Activated CD4-positive, alpha-beta T cell treated with anti-CD3 and anti-CD28 coated beads, Interleukin-2, amount 50 U/mL, for 16 hours (primary cell): ENCODE data around the gene IMPG2.
"Not testable (repeated sequence)": the region's sequence is repeated elsewhere in the genome, so short reads cannot be mapped to it uniquely, and the experiment has no call there.

Experiments used
- DNase-seq: peaks from one replicate; pipeline ENCODE4 v3.0.0-alpha.2; 2020

IMPG2 gene

GRCh38 chr3:101320475-101320874 lies at the start of gene IMPG2:
TSS of gene IMPG2 (minus strand) at chr3:101320575. CDS start at chr3:101320372, 203 bp downstream.
- DNase-seq: no peak

- no peak for DNase-seq
Observed at GRCh38 chr3:101362406-101362805, 42.0 kb upstream of the IMPG2 start.

DNA sequence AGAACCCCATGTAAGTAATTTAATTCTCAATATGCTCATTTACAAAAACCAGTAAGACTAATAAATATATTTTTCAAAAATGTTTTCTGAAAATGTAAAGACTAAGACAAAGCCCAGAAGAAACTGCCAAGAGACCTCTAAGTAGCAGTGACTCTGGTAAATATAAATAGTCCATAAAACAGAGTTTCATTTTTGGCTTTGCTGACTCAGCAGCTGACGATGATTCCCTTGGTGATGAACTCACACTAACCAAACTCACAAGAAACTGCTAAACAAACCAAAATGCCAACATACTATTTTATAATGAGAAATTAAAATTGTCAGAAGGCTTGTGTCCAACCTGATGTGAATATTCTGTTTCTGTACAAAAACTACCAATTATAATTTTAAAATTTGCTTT lies 31.5 kb upstream of the IMPG2 start:
- no peak for DNase-seq

GRCh38 chr3:101340591-101340990 lies 20.2 kb upstream of the IMPG2 start:
- no peak for DNase-seq

DNA sequence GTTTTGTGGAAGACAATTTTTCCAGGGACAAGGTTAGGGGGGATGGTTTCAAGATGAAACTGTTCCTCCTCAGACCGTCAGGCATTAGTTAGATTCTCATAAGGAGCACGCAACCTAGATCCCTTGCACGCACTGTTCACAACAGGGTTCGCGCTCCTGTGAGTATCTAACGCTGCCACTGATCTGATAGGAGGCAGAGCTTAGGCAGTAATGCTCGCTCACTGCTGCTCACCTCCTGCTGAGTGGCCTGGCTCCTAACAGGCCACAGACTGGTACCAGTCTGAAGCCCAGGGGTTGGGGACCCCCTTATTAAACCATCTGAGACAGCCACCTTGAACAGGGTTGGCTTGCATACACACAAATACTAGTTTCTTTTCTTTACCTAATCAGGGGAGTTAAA lies 13.5 kb upstream of the IMPG2 start:
- DNase-seq: no peak

- no peak for DNase-seq
Observed at GRCh38 chr3:101329016-101329673, 8.8 kb upstream of the IMPG2 start.

DNA sequence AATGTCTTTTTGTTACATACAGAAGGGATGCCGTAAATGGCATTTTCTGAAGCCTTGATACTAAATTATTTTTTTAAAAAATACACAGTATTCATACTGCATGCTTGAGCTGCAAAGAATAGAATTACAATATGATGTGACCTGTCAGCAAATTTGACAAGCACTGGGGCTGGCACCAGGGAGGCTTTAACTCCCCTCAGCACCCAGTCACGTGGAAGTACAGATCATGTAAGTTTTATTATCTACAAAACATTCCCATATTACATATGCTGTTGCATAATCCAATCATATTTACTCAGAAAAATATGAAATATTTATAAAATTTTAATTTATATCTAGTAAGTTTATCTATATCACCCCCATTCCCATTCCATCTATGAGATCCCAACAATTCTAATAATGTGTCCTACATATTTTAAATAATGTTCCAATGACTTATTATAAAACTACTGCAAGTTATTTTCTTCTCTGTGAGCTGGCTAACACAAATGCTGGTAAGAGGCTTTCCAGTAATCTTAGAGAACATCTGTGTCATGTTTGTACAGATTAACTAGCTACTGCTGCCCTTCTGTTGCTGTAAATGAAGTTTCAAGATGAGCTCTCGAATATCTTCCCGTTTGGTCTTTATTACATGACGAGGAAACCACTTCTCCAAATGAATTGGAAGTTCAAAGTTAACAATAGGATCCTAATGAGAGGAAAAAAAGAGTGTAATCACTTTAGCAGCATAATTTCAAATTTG lies 5.2 kb upstream of the IMPG2 start:
- DNase-seq: no peak

- no peak for DNase-seq
Observed at GRCh38 chr3:101319531-101319930, 844 bp downstream of the IMPG2 start.

- no peak for DNase-seq
Observed at GRCh38 chr3:101312545-101312944, 7.8 kb downstream of the IMPG2 start.

GRCh38 chr3:101311676-101312075 lies 8.7 kb downstream of the IMPG2 start:
- no peak for DNase-seq

DNA sequence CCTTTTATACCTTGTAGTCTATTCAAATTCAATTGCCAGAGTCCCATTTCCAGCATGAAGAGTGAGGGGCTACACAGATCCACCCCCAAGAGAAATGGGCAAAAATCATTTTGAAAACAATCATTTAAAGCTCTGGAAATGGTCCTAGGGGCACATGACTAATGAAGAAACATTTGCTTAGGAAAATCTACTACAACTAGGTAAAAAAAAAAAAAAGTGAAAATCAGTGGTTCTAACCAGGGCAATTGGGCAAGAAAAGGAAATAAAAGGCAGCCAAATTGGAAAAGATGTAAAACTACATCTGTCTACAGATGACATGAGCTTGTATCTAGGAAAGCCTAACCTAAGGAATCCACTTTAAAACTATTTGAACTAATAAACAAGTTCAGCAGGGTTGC lies 9.4 kb downstream of the IMPG2 start:
- no peak for DNase-seq

DNA sequence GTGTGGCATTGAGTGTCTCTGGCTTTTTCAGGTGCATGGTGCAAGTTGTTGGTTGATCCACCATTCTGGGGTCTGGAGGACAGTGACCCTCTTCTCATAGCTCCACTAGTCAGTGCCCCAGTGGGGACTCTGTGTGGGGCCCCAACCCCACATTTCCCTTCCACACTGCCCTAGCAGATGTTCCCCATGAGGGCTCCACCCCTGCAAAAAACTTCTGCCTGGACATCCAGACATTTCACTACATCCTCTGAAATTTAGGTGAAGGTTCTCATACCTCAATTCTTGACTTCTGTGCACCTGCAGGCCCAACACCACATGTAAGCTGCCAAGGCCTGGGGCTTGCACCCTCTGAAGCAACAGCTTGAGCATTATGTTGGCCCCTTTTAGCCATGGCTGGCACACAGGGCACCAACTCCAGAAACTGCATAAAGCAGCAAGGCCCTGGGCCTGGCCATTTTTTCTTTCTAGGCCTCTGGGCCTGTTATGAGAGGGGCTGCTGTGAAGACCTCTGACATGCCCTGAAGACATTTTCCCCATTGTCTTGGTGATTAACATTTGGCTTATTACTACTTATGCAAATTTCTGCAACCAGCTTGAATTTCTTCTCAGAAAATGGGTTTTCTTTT lies 12.1 kb downstream of the IMPG2 start:
- not testable (repeated sequence) for DNase-seq

- no peak for DNase-seq
Observed at GRCh38 chr3:101303836-101304235, 16.5 kb downstream of the IMPG2 start.

DNA sequence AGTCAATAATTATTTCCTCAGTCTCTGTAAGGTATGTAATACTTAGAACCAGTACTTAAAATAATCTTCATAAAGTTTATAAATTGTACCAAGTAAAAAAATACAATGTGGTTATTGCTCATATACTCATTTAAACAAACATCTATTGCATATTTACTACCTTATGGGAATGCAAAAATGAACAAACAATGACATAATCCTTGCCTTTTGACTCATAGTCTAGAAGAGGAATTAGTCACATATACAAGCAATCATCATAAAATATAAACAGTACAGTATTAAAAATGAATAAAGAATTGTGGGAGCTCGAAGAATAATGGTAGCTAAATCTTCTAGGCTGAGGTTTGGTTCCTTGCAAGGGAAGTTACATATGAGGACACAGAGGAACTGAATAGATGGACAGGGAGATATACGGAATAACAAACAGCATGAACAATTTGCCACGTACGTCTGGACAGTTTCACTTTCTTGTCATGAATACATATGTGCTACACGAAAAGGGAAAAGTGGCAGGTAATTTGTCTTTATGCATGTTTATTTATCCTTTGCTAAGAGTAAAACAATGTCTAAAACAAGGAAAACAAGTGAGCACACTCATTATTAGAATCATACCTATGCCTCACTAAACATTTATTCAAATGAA lies 17.2 kb downstream of the IMPG2 start:
- peak; percentile 34 for DNase-seq

GRCh38 chr3:101300073-101300472 lies 20.3 kb downstream of the IMPG2 start:
- no peak for DNase-seq

DNA sequence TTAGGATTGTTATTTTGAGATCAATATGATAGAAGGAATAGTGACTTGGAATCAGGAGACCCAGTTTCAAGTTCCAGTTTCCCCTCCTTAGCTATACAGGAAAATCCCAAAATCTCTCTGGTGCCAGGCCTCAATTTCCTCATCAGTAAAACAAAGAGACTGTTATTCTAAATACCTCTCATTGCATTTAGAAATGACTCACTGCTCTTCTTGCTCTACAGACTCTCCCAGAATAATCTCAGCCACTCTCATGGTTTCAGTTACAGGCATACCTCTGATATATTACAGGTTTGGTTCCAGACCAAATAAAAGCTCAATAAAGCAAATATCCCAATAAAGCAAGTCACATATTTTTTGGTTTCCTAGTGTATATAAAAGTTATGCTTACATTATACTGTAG lies 28.3 kb downstream of the IMPG2 start:
- no peak for DNase-seq

GRCh38 chr3:101288294-101288693 lies 32.1 kb downstream of the IMPG2 start:
- DNase-seq: no peak

GRCh38 chr3:101284757-101285156 lies 35.6 kb downstream of the IMPG2 start:
- no peak for DNase-seq

DNA sequence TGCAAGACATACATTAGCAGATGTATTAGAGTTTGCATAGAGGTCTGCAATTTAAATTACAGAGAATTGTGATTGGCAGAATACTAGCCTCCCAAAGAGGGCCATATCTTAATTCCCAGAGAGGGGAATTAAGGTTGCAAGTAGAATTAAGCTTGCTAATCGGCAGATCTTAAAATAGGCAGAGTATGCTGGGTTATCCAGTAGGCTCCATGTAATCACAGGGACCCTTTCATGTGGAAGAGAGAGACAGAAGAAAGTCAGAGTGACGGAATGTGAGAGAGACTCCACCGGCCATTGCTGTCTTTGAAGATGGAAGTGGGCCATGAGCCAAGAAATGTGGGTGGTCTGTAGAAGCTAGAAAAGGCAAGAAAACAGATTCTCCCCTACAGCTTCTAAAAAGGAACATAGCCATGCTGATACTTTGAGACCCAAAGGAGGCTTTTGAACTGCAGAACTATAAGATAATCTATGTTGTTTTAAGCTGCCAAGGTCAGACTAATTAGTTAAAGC lies 38.8 kb downstream of the IMPG2 start:
- DNase-seq: no peak

DNA sequence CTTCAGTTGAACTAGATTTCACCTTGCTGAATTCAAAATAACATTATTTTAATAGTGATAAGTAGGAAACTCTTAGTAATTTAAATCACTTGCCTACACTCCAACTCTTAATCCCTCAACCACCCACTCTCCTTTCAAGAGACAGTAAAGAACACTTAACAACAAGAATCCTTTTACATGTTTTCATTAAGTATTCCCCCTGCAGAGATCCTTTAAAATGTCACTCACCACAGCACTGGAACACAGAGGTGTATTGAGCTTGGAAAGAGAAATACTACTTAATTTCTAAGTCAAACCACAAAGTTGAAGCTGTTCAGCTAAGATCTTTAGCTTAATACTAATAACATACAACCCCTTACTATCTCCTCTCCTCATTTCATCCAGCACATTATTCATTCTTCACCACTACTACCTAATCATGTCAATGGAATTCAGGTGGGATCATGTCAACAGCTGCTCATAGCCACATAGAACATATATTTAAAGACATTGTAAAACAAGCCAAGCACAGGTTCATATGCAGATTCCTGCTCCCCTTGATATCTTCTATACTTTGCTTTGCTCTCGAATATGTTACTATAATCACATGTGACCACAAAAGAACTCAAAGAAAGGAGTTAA lies 40.5 kb downstream of the IMPG2 start:
- DNase-seq: no peak

- no peak for DNase-seq
Observed at GRCh38 chr3:101279162-101279561, 41.2 kb downstream of the IMPG2 start.

- no peak for DNase-seq
Observed at GRCh38 chr3:101278727-101279126, 41.6 kb downstream of the IMPG2 start.

- no peak for DNase-seq
Observed at GRCh38 chr3:101273608-101274007, 46.8 kb downstream of the IMPG2 start.
